ENCODE measurements around the gene CD44.

DNA sequence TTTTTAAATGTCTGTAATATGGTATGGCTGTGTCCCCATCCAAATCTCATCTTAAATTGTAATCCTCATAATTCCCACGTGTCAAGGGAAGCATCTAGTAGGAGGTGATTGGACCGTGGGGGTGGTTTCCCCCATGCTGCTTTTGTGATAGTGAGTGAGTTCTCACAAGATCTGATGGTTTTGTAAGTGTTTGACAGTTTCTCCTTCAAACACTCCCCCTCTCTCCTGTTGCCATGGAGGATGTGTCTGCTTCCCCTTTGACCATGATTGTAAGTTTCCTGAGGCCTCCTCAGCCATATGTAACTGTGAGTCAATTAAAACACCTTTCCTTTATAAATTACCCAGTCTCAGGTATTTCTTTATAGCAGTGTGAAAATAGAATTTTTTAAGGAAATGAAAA is 31.1 kb upstream of the CD44 start:
- TF ChIP-seq, protein P1, sequence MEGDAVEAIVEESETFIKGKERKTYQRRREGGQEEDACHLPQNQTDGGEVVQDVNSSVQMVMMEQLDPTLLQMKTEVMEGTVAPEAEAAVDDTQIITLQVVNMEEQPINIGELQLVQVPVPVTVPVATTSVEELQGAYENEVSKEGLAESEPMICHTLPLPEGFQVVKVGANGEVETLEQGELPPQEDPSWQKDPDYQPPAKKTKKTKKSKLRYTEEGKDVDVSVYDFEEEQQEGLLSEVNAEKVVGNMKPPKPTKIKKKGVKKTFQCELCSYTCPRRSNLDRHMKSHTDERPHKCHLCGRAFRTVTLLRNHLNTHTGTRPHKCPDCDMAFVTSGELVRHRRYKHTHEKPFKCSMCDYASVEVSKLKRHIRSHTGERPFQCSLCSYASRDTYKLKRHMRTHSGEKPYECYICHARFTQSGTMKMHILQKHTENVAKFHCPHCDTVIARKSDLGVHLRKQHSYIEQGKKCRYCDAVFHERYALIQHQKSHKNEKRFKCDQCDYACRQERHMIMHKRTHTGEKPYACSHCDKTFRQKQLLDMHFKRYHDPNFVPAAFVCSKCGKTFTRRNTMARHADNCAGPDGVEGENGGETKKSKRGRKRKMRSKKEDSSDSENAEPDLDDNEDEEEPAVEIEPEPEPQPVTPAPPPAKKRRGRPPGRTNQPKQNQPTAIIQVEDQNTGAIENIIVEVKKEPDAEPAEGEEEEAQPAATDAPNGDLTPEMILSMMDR (IDR thresholded peaks at IDR 0.05): no peak
- TF ChIP-seq POLR2A (IDR thresholded peaks at IDR 0.05): no peak

Data from thyroid gland (tissue), 4 donors.